NCI-H524 treated with DMSO at 0.1 percent for 48 hours (cell line): ENCODE results near the gene GPR162.
A peak's percentile ranks its signal among the peaks of the same experiment; 100 is the strongest.
"Not testable (repeated sequence)": the region's sequence is repeated elsewhere in the genome, so short reads cannot be mapped to it uniquely, and the experiment has no call there.

Experiments
- DNase-seq: peaks from one replicate; lab custom pipeline; 2025; lab: John Stamatoyannopoulos, UW

GPR162 gene

DNA sequence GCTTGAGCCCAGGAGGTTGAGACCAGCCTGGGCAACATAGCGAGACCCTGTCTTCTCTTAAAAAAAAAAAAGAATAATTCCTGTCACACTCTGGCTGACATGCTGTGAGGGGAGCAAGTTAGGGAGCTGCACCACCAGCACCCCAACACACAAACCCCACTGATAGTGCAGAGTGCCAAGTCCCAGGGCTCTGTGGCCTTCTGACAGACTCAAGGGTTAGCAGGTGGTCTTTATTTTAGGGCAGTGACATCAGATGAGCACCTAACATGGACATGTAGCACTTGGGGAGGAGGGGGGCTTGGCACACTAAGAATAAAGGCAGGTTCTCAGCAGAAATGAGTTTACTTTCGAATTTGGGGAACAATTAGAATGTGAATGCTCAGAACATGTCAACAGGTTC, 37.2 kb downstream of the GPR162 start:
- DNase-seq = no peak

- DNase-seq = no peak
Measured at GRCh38 chr12:6860116-6860515, 38.5 kb downstream of the GPR162 start.

DNA sequence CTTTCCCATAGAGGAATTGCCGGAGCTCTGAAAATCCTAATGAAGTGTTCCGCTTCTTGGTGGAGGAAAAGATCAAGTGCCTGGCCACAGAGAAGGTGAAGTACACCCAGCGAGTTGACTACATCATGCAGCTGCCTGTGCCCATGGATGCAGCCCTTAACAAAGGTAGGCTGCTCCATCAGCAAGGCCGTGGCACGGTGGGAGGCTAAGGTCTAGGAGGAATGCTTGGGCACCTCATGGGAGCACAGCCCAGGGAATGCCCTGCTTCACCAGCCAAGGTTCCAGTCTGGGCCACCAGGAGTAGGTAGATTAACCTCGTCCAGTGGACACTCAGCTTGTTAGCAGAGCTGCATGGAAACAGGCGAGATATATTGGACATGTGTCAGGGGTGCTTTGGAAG, 39.3 kb downstream of the GPR162 start:
- no peak for DNase-seq

DNA sequence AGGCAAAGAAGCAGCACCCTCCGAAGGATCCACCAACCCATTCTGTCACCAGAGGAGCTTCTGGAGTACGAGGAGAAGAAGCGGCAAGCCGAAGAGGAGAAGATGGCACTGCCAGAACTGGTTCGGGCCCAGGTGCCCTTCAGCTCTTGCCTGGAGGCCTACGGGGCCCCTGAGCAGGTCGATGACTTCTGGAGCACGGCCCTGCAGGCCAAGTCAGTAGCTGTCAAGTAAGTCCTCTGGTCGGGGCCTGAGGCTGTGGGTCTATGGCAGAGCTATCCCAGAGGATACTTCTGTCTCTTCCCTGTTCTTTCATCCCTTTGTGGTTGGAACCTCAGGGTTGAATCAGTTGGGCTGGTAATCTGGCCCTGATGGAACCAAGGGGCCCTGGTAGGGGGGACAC, 39.8 kb downstream of the GPR162 start:
- DNase-seq = no peak

- DNase-seq = no peak
Measured at GRCh38 chr12:6863033-6863432, 41.4 kb downstream of the GPR162 start.

- DNase-seq = no peak
Measured at GRCh38 chr12:6863586-6864321, 42.1 kb downstream of the GPR162 start.

DNA sequence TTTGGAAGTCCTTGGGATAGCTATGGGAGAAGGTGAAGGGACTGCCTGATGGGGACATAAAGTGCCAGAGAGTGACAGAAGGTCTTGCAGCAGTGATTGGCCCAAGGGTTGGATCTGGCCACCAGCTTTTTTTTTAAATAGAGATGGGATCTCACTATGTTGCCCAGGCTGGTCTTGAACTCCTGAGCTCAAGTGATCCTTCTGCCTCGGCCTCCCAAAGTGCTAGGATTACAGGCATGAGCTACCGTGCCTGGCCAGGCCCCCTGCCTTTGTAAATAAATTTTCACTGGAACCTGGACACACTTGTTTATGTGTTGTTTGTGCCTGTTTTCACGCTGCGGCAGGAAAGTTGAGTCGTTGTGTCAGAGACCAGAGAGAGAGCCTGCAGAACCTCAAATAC, 43.7 kb downstream of the GPR162 start:
- not testable (repeated sequence) for DNase-seq

DNA sequence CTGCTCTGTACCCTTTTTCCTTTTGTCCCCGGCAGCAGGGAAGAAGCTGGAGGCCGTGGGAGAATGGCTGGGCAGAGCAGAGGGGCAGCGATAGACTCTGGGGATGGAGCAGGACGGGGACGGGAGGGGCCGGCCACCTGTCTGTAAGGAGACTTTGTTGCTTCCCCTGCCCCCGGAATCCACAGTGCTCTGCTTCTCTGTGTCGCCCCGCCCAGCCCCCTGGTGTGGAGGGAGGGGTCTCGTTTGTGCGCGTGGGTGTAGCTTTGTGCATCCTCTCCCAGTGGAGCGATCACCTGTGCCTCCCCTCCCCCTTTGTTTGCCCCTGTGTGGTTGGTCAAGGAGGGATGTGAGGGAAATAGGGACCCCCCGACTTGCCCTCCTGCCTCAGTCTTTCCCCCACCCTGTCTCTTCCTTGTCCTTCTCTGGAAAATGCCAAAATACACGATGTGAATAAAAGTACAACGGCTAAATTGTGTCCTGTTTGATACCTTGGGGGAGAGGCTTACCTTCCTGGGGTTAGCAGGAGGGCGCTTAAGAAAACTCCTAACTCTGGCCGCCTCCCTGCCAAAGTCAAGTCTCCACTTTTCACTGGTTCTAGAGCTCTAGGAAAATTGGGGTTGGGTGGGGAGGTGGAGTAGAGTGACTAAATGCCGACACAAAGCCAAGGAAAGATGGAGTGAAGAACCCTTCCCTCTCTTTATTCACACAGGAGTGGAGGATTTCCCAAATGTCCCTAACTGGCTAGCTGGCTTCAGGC, 44.7 kb downstream of the GPR162 start:
- DNase-seq = no peak

DNA sequence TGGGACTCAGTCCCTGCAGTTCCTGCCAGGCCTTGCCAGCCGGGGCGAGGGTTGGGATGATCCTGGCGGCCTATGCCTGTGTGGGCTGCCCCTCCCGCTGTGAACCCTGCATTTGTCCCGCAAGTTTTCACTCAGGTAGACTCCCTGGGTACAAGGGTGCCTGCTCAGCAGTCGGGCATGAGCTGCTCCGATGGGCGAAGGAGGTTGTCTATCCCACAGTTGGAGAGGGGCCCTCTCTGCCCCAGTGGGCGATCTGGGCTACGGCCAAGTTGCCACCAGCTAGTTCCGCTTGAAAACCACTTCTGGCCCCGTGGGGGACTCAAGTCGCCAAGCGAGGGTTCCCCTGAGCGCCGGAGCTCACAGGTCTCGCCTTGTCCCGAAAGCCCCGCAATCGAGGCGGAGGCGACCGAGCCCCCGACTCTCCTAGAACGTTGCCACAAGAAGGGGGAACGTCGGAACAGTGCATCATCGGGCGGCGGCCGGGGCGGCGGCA, 45.3 kb downstream of the GPR162 start:
- DNase-seq = no peak

- DNase-seq = no peak
Measured at GRCh38 chr12:6867413-6868210, 46.0 kb downstream of the GPR162 start, which contains the start of gene TPI1. TPI1 (plus strand) TSS chr12:6867531; CDS start chr12:6867567, 36 bp downstream.

DNA sequence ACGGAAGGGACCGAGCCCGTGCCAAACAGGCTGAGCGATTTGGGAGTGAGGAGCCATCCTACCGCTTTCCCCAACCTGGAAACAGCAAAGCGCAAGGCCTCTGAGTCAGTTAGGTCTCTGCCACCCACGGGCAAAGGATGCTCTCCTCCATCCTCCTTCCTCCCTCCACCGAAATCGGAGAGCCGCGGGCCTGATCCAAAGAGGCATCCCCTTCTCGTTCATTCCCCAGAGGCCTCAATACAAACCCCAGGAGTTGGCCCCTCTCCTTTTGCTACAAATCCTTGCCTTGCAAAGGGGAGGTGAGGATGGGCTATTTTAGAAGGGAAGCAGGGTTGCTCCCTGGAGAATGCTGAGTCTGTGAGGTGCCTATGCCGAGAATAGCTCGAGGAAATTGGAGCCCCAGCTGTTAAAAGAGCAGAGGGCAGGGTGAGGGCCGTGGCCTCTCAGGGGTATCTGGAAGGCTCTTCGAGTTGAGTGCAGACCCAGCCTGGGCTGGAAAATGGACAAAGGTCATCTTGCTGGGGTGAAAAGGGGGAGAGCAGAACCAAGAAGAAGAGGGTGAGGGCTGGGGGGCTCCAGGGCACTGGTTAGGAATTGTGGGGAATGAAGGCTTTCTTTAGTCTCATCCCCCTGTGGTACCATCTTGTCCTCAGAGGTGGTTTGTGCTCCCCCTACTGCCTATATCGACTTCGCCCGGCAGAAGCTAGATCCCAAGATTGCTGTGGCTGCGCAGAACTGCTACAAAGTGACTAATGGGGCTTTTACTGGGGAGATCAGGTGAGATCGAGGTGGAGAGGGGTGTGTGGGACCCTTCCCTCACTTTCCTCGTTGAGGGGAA, 46.8 kb downstream of the GPR162 start:
- no peak for DNase-seq

GRCh38 chr12:6869049-6870021, 47.7 kb downstream of the GPR162 start:
- peak; percentile 36 for DNase-seq

- DNase-seq = not testable (repeated sequence)
Measured at GRCh38 chr12:6870304-6870703, 48.7 kb downstream of the GPR162 start.

GRCh38 chr12:6871052-6871957, 49.7 kb downstream of the GPR162 start:
- DNase-seq = no peak

- DNase-seq = no peak
Measured at GRCh38 chr12:6872073-6873048, 50.7 kb downstream of the GPR162 start.

GRCh38 chr12:6873094-6874014, 51.7 kb downstream of the GPR162 start, which contains the start of gene SPSB2:
SPSB2 (minus strand) TSS chr12:6873303; CDS start chr12:6872901, 402 bp downstream.
- peak; percentile 54 for DNase-seq

GRCh38 chr12:6874015-6874368, 52.4 kb downstream of the GPR162 start:
- DNase-seq = not testable (repeated sequence)
